AG10803 (cell line): ENCODE data around the gene HMG20A.

Source experiments
- DNase-seq: peaks from one replicate; pipeline ENCODE4 v3.0.0; 2010; ENCODE audit warnings: low read depth
- H3K4me3 ChIP-seq: 2 replicates; pipeline ENCODE4 v1.5.1; 2011; ENCODE audit warnings: mild to moderate bottlenecking, low read length, control low read depth
- TF ChIP-seq, protein P1 (sequence below): conservative IDR thresholded peaks from 2 replicates; pipeline ENCODE4 v1.5.1; 2011; ENCODE audit warnings: mild to moderate bottlenecking, low read length, control low read depth, inconsistent platforms

The HMG20A gene

DNA sequence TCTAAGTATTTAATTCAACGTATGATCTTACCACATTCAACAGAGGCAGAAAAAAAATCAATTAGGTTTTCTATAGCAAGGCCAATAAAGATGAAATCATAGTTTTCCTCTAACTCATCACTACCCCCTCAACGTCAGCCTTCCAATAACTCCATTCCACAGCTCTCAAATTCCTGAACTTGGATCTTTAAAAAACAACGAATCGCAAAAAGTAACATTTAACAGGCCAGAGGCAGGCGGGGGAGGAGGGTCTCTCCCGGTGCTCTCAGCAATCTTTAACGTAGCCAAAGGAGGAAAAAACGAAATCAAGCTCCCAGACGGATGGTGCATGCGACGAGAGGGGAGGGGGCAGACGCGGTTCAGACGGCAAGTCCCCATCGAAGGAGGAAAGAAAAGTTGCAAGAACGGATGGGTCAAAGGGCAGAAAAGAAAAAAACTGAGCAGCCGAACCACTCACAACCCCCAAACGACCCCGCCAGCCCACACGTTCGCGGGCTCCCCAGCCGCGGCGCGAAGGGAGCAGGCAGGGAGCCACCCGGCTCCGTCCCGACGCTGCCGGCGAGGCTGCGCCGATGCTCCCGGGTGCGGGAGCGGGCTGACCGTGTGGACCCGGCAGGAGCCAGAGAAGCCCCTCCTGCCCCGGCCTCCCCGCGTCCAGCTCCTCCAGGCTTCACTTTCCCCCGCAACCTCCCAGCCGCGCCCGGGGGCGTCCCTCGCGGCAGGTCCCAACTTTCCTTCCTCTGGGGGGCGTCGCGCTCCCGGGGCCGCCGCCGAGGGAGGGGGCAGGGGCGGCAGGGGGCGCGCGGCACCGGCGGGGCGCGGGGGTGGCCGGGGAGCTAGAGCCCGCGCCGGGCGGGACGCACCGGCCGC lies 1.5 kb upstream of the HMG20A start:
- DNase-seq = peak; percentile 52
- H3K4me3 ChIP-seq = peak overlapping the region; percentile 92
- TF ChIP-seq, protein P1, sequence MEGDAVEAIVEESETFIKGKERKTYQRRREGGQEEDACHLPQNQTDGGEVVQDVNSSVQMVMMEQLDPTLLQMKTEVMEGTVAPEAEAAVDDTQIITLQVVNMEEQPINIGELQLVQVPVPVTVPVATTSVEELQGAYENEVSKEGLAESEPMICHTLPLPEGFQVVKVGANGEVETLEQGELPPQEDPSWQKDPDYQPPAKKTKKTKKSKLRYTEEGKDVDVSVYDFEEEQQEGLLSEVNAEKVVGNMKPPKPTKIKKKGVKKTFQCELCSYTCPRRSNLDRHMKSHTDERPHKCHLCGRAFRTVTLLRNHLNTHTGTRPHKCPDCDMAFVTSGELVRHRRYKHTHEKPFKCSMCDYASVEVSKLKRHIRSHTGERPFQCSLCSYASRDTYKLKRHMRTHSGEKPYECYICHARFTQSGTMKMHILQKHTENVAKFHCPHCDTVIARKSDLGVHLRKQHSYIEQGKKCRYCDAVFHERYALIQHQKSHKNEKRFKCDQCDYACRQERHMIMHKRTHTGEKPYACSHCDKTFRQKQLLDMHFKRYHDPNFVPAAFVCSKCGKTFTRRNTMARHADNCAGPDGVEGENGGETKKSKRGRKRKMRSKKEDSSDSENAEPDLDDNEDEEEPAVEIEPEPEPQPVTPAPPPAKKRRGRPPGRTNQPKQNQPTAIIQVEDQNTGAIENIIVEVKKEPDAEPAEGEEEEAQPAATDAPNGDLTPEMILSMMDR = peak; percentile 15; the same call in 1 of the 2 replicates

DNA sequence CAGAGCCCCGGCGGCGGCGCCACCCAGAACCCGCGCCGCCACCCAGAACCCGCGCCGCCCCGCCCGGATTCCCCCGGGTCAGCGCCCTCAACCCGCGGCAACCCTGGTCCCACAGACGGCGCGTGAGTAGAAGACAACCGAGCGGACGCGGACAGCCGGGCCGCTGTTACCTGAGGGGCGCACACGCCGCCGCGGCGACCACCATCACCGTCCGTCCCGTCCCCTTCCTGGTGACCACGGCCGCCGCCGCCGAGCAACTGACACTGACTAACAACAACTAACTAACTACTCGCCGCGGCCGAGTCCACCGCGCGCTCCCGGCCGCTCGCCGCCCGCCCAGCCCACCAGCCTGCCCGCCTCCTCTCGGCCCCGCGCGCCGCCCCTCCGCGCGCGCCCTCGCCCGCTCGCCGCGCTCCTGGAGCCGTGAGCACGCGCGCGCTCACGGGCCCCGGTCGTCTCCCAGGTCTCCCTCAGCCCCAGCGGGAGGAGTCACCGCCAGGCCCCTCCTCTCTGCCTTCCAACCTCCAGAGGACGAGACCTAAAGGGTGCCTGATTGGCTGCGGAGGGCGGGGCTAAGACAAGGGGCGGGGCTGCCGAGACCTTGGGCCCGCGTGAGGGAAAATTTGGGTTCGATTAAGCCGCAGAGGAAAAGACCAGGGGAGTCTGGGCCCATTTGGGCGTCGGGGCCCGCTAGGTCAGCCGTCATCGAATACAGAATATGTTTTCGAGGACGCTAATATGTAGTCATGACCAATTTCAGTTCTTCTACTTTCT lies 665 bp upstream of the HMG20A start, which contains the start of gene PEAK1:
Gene PEAK1 (minus strand): TSS at position 269 of the 774 bp plus-strand sequence. CDS start 238,178 bp downstream, outside the sequence.
- TF ChIP-seq, protein P1 = no peak
- DNase-seq = peak; percentile 99
- H3K4me3 ChIP-seq = peak within 1 kb of the TSS; percentile 92

DNA sequence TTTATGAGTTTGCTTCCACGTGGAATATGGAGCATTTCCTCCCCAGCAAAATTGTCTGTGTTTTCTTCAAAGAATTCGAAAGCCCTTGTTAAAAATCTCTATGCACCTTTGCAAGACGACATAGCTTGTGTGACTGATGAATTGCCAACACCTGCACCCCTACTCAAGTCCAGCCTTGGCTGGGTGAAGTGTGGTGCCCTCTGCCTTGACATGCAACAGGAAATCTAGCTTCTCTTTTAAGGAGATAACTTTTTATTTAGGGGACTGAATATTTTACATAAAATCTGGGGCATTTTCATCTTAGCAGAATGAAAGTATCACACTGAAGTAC lies 647 bp downstream of the HMG20A start:
- peak overlapping the region; percentile 92 for H3K4me3 ChIP-seq
- TF ChIP-seq, protein P1 = no peak
- DNase-seq = no peak

DNA sequence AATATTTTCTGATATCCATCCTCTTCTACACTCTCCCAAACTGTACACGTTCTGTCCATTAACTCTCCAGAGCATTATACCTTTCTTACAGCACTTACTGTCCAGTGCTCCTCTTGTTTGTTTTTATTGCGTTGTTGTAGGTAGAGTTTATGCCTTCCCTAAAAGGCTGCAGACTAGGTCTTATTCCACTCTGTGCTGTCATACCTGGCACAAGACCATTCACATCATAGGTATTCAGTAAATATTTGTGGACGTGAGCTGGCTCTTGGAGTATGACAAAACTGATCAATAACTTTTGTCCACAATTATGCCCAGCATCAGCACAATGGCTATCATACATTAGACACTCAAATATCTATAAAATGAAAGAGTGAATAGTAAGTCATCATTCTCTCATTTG lies 4.4 kb downstream of the HMG20A start:
- DNase-seq = no peak
- no peak overlapping the region for H3K4me3 ChIP-seq
- TF ChIP-seq, protein P1 = no peak

DNA sequence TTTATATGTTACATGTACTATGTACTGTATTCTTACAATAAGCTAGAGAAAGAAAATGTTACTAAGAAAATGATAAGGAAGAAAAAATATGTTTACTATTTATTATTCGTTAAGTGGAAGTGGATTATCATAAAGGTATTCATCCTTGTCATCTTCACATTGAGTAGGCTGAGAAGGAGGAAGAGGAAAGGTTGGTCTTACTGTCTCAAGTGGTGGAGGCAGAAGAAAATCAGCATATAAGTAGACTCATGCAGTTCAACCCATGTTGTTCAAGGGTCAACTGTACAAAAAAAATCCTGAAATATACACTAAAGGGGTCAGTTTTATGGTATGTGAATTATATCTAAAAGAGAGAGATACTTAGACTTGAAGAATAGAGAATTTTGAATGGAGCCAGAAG lies 5.7 kb downstream of the HMG20A start:
- no peak overlapping the region for H3K4me3 ChIP-seq
- no peak for DNase-seq
- TF ChIP-seq, protein P1 = no peak

DNA sequence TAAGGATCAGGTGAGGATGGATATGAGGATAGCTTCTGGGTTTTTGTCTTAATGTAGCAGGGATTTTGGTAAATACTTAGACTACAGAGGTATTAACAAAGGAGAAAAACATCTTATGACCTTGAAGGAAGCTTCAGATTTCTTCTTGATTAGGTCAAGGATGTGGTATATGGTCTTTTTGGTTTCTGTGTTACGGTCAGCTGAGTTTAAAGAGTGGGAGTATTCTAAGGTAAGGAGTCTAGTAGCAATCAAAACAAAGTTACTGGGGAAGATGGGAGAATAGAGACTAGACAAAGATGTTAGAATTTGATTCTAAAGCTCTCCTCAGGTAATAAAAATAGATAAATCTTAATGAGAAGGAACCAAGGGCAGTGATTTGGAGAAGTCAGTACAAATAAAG lies 6.2 kb downstream of the HMG20A start:
- DNase-seq = no peak
- TF ChIP-seq, protein P1 = no peak
- no peak overlapping the region for H3K4me3 ChIP-seq
